Limb (tissue), 2 donors: Measurements from ENCODE around the gene NAV1.
"Not testable (repeated sequence)": the region's sequence is repeated elsewhere in the genome, so short reads cannot be mapped to it uniquely, and the experiment has no call there.

Source experiments
- DNase-seq, 2 donors: peaks; one replicate each; pipeline ENCODE4 v3.0.0-alpha.2; 2016; ENCODE audit errors: extremely low spot score in 2 of 2

The NAV1 gene

GRCh38 chr1:201545851-201546492 lies 7.0 kb downstream of the NAV1 start:
- no peak for DNase-seq

DNA sequence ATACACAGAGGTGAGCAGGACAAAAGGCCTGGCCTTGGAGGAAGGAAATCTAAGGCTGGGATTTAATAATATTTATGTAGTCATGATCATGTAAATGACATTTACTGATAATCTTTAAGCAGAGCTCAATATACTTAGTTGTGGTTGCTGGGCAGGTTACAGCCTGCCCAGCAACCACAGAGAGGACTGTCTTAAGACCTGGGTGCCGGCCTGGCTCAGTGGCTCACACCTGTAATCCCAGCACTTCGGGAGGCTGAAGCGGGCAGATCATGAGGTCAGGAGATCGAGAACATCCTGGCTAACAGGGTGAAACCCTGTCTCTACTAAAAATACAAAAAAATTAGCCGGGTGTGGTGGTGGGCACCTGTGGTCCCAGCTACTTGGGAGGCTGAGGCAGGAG lies 10.6 kb downstream of the NAV1 start:
- not testable (repeated sequence) for DNase-seq

- no peak for DNase-seq
These were observed 12.2 kb downstream of the NAV1 start for GRCh38 chr1:201551096-201551495.

DNA sequence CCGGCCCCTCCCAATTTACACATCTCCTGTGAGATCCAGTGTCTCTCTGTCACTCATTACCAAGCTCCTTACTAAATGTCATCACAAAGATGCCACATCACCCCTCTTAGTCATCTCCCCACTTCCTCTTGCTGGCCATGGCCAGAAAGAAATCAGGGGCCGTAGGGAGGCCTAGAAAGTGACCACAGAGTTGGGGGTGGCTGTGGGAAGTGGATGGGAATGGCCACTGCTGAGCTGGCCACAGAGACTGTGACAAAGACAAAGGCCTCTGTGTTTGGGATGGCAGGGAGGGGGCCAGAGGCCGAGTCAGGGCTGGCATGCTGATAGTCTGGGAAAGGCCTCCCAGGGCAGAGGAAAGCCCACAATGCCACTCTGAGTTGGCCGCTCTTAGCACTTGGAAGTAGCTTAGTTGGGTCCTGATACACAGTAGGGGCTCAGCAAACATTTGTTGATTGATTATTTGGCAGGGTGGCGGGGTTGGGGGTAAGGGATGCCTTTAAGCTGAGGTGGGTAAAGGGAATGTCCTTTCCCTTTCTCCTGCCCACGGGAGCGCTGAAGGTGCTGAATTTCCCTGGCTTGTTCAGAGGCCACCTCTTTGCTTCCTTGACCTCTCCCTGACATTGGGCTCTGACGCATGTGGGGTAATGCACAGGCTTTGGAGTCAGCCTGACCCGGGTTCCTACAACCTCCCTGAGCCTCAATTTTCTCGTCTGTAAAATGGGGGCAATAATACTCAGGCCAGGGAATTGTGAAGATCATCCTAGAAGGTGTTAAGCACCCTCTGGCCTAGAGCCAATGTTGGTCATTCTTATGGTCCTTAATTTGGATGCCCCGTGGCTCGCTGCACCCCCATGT lies 13.2 kb downstream of the NAV1 start:
- no peak for DNase-seq

DNA sequence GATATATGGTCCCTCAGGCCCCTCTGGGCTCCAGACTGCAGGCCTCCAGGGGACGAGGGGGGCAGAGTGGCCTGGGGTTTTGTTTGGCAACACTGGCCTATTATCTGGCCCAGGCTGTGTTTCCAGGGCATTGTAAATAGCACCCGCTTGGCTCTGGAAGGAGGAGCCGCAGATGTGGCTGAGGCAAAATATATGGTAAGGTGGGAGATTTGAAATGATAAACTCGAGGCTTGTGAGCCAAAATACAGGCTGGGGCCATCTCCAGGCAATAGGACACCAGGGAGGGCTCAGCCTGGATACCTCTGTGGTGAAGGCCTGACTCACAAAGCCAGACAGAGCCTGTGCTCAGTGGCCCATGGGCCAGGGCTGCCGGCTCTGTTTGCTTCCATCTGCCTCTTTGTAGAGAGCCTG lies 14.0 kb downstream of the NAV1 start:
- DNase-seq, result no peak

- no peak for DNase-seq
These were observed 14.7 kb downstream of the NAV1 start for GRCh38 chr1:201553496-201554189.

- DNase-seq, result no peak
These were observed 15.3 kb downstream of the NAV1 start for GRCh38 chr1:201554190-201554600.

DNA sequence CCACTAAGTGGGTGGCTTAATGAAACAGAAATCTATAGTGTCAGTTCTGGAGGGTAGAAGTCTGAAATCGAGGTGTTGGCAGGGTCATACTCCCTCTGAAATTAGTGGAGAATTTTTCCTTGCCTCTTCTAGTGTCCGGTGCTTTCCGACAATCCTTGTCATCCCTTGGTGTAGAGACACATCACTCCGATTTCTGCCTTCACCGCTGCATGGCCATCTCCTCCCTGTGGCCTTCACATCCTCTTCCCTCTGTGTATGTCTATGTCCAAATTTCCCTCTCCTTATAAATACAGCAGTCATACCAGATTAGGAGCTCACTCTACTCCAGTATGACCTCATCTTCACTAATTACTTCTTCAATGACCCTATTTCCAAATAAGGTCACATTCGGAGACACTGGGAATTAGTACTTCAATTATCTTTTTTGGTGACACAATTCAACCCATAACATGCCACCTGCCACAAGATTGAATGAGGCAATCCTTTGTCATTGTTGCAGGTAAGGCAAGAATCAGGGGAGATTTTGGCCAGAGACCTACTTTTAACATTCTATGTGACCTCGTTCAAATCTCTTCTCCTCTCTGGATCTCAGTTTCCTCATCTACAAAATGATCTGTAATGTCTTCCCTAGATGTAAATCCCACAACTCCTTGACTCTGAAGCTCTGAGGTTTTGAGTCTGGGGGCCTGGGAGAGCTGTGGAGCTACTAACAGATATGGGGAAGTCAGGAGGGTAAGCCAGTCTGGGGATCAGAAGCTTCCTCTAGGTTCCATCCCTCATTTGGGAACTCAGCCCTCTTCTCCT lies 16.1 kb downstream of the NAV1 start:
- DNase-seq, result no peak

GRCh38 chr1:201555593-201555945 lies 16.6 kb downstream of the NAV1 start:
- no peak for DNase-seq

- no peak for DNase-seq
These were observed 18.1 kb downstream of the NAV1 start for GRCh38 chr1:201556841-201557571.

GRCh38 chr1:201557572-201557958 lies 18.6 kb downstream of the NAV1 start:
- no peak for DNase-seq

- peak; percentile 86 to 90 for DNase-seq
These were observed 20.8 kb downstream of the NAV1 start for GRCh38 chr1:201559679-201560162.

DNA sequence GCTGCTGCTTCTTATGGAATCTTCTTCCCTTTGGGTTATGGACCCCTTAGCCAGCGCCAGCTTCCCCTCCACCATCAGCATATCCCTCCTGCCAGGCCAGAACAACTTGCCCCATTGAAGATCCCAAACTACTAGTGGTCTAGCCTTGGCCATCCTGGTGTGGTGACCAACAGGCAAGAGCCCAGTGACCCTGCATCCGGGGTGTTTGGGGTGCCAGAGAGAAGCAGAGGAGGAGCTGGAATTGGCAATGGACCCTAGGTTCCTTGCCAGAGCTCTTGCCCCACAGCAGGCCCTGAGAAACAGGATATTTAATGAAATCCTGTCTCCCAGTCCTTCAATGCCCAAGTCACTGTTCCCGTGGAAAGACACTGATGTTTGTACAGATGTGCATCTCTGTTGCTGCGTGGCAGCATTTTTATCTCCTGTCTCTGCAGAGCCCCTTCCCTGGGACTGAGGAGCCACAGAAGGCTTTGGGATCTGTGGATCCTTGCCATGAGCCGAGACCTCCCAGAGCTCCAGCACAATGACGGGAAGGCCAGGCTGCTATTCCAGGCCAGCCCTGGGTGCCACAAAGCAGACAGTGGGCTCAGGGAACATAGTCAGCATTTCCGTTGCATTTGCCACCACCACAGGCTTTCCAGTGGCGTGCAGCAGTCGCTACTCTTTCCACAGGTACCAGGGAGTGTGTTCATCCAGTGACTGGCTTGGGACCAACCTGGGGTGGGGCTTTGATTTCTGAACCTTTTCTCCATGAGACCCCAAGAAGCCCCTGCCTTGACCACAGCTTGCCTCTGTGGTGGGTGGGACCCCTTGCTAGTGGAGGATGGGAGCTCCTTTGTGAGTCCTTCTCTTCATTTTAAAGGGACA lies 21.6 kb downstream of the NAV1 start:
- no peak for DNase-seq

DNA sequence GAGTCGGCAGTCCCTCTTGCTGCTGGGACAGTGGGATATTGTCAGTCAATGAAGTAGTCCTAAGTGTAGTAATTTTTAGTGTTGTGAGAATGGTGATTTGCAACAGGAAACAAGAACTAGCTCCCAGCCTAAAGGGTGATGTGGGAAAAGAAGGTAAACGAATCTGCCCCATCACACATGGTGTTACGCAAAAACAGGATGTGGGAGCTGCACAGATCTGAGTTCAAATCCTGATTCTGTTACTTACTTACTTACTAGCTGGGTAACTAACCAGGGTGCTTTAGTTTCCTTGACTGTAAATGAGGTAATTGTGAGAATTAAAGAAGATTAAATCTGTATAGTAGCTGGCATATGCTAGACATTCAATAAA lies 22.3 kb downstream of the NAV1 start:
- DNase-seq, result no peak

GRCh38 chr1:201561601-201562000 lies 22.7 kb downstream of the NAV1 start:
- DNase-seq, result no peak

DNA sequence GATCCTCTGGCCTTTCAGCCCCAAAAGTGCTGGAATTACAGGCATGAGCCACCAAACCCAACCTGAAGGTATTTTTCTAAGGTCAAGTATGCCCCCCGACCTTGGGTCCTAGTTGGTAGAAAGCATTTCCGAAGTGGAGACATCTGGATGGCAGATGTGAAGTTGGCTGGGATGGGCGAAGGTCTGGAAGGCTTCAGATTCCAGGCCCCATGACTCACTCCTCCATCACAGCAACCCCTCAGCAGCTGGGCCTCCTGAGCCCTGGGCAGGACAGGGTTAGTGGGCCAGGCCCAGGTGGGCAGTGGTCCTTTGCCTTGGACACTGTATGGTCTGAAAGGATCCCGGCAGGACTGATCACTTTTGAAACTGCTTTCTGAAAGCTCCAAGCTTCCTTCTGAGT lies 23.3 kb downstream of the NAV1 start:
- DNase-seq, result no peak

- DNase-seq, result no peak
These were observed 23.9 kb downstream of the NAV1 start for GRCh38 chr1:201562659-201563405.

GRCh38 chr1:201563406-201563780 lies 24.5 kb downstream of the NAV1 start:
- no peak for DNase-seq

GRCh38 chr1:201563941-201564340 lies 25.0 kb downstream of the NAV1 start:
- DNase-seq, result no peak
